ENCODE results near the gene BNC2.

Gene BNC2

GRCh38 chr9:16499892-16500291 is 370.6 kb downstream of the BNC2 start:
- Histone ChIP-seq H3K4me3 (ENCODE audit: low read depth, low read length) (no peak overlapping the region), H3K9ac (no peak overlapping the region), H2AFZ (no peak overlapping the region), H3K4me2 (ENCODE audit: low read length) (no peak overlapping the region), H3K27me3 (ENCODE audit: control insufficient read depth, insufficient read depth, low read length) (no peaks in the 10 kb centered on the region), H3K27ac (no peak overlapping the region), H3K36me3 (ENCODE audit: control insufficient read depth, insufficient read depth, low read length) (no peaks in the 10 kb centered on the region), H3K9me3 (ENCODE audit: control insufficient read depth, low read length) (no peaks in the 10 kb centered on the region), H3K79me2 (no peaks in the 10 kb centered on the region), H3K4me1 (no peaks in the 10 kb centered on the region)
- TF ChIP-seq CTCF (IDR thresholded peaks at IDR 0.05), result no peak

GRCh38 chr9:16496908-16497307 is 373.6 kb downstream of the BNC2 start:
- no peaks in the 10 kb centered on the region for H3K79me2 ChIP-seq
- no peaks in the 10 kb centered on the region for H3K36me3 ChIP-seq (ENCODE audit: control insufficient read depth, insufficient read depth, low read length)
- no peak overlapping the region for H3K9ac ChIP-seq

GRCh38 chr9:16487915-16488314 is 382.6 kb downstream of the BNC2 start:
- Histone ChIP-seq H3K4me2 (ENCODE audit: low read length) (no peak overlapping the region), H3K9ac (no peak overlapping the region), H3K79me2 (no peaks in the 10 kb centered on the region), H3K27ac (no peak overlapping the region), H3K4me1 (no peaks in the 10 kb centered on the region), H2AFZ (no peak overlapping the region), H3K36me3 (ENCODE audit: control insufficient read depth, insufficient read depth, low read length) (no peaks in the 10 kb centered on the region), H3K4me3 (ENCODE audit: low read depth, low read length) (no peak overlapping the region), H3K9me3 (ENCODE audit: control insufficient read depth, low read length) (no peaks in the 10 kb centered on the region), H3K27me3 (ENCODE audit: control insufficient read depth, insufficient read depth, low read length) (no peaks in the 10 kb centered on the region)
- no peak for TF ChIP-seq CTCF (IDR thresholded peaks at IDR 0.05)

More at GRCh38 chr9:16496908-16497307, 373.6 kb downstream of the BNC2 start:
- Histone ChIP-seq H3K27ac (no peak overlapping the region), H2AFZ (no peak overlapping the region), H3K4me1 (no peaks in the 10 kb centered on the region), H3K4me3 (ENCODE audit: low read depth, low read length) (no peak overlapping the region), H3K4me2 (ENCODE audit: low read length) (no peak overlapping the region), H3K9me3 (ENCODE audit: control insufficient read depth, low read length) (no peaks in the 10 kb centered on the region), H3K27me3 (ENCODE audit: control insufficient read depth, insufficient read depth, low read length) (no peaks in the 10 kb centered on the region)
- TF ChIP-seq CTCF (IDR thresholded peaks at IDR 0.05), result no peak

- no peak overlapping the region for H2AFZ ChIP-seq
- H3K79me2 ChIP-seq, result no peaks in the 10 kb centered on the region
- no peak overlapping the region for H3K4me2 ChIP-seq (ENCODE audit: low read length)
- TF ChIP-seq CTCF (IDR thresholded peaks at IDR 0.05), result no peak
- no peak overlapping the region for H3K9ac ChIP-seq
- no peak overlapping the region for H3K27ac ChIP-seq
- no peaks in the 10 kb centered on the region for H3K4me1 ChIP-seq
- no peaks in the 10 kb centered on the region for H3K27me3 ChIP-seq (ENCODE audit: control insufficient read depth, insufficient read depth, low read length)
- no peaks in the 10 kb centered on the region for H3K9me3 ChIP-seq (ENCODE audit: control insufficient read depth, low read length)
- no peak overlapping the region for H3K4me3 ChIP-seq (ENCODE audit: low read depth, low read length)
- H3K36me3 ChIP-seq (ENCODE audit: control insufficient read depth, insufficient read depth, low read length), result no peaks in the 10 kb centered on the region
These were observed 384.7 kb downstream of the BNC2 start for GRCh38 chr9:16485575-16486321.

- Histone ChIP-seq H3K4me1 (no peaks in the 10 kb centered on the region), H3K9me3 (ENCODE audit: control insufficient read depth, low read length) (no peaks in the 10 kb centered on the region), H3K9ac (no peak overlapping the region), H3K27me3 (ENCODE audit: control insufficient read depth, insufficient read depth, low read length) (no peaks in the 10 kb centered on the region), H3K4me3 (ENCODE audit: low read depth, low read length) (no peak overlapping the region), H3K4me2 (ENCODE audit: low read length) (no peak overlapping the region), H3K27ac (no peak overlapping the region), H2AFZ (no peak overlapping the region), H3K36me3 (ENCODE audit: control insufficient read depth, insufficient read depth, low read length) (no peaks in the 10 kb centered on the region), H3K79me2 (no peaks in the 10 kb centered on the region)
- no peak for TF ChIP-seq CTCF (IDR thresholded peaks at IDR 0.05)
These were observed 385.3 kb downstream of the BNC2 start for GRCh38 chr9:16485160-16485559.

All from parathyroid adenoma (tissue), 2 donors.